DOHH2 (cell line): ENCODE data around the gene BRAP.

Experiments
- H3F3A ChIP-seq: fragments of 200-600 bp; sonication (generic), shearing (Covaris generic); 2 replicates; pipeline ENCODE4 v1.6.0; 2016; ENCODE audit warnings: antibody characterized with exemption, mild to moderate bottlenecking; ENCODE audit not compliant: control insufficient read depth, insufficient read depth
- H3K27ac ChIP-seq: fragments of 200-600 bp; sonication (generic); 2 replicates; pipeline ENCODE4 v1.5.1; 2014; ENCODE audit warnings: low read depth, mild to moderate bottlenecking, low read length, moderate library complexity
- H3K27me3 ChIP-seq: fragments of 200-600 bp; sonication (generic); 2 replicates; pipeline ENCODE4 v1.6.1; 2014; ENCODE audit warnings: mild to moderate bottlenecking, low read length, mixed read lengths; ENCODE audit not compliant: control insufficient read depth
- H3K36me3 ChIP-seq: fragments of 200-600 bp; sonication (generic); 2 replicates; pipeline ENCODE4 v1.6.1; 2014; ENCODE audit warnings: mild to moderate bottlenecking, low read length, moderate library complexity, mixed read lengths; ENCODE audit not compliant: control insufficient read depth
- H3K4me1 ChIP-seq: fragments of 200-600 bp; sonication (generic); 2 replicates; pipeline ENCODE4 v1.6.1; 2014; ENCODE audit warnings: mild to moderate bottlenecking, low read length, mixed read lengths; ENCODE audit not compliant: control insufficient read depth
- H3K4me2 ChIP-seq: fragments of 200-600 bp; sonication (generic); 2 replicates; pipeline ENCODE4 v1.6.0; 2014; ENCODE audit warnings: mild to moderate bottlenecking, low read length, moderate library complexity
- H3K4me3 ChIP-seq: fragments of 200-600 bp; sonication (generic); 2 replicates; pipeline ENCODE4 v1.5.1; 2014; ENCODE audit warnings: mild to moderate bottlenecking, low read length, mixed read lengths
- H3K79me2 ChIP-seq: fragments of 200-600 bp; sonication (generic); 2 replicates; pipeline ENCODE4 v1.6.1; 2014; ENCODE audit warnings: mild to moderate bottlenecking, low read length, mixed read lengths; ENCODE audit not compliant: control insufficient read depth
- H3K9me2 ChIP-seq: fragments of 200-600 bp; sonication (generic); replicated peaks from 2 replicates; pipeline ENCODE4 v1.6.1; 2014; ENCODE audit warnings: mild to moderate bottlenecking, low read length, mixed read lengths; ENCODE audit not compliant: control insufficient read depth
- H3K9me3 ChIP-seq: fragments of 200-600 bp; sonication (generic); 2 replicates; pipeline ENCODE4 v1.6.1; 2014; ENCODE audit warnings: antibody characterized with exemption, low read length, mixed read lengths; ENCODE audit not compliant: control insufficient read depth, insufficient read depth
- H4K20me1 ChIP-seq: fragments of 200-600 bp; sonication (generic); 2 replicates; pipeline ENCODE4 v1.6.0; 2014; ENCODE audit warnings: low read depth, mild to moderate bottlenecking, antibody characterized with exemption, low read length, moderate library complexity; ENCODE audit not compliant: control insufficient read depth, insufficient read depth
- CTCF ChIP-seq: fragments of 200-600 bp; sonication (generic); IDR thresholded peaks from one replicate; pipeline ENCODE4 v1.5.1; 2014; ENCODE audit warnings: antibody characterized with exemption, mild to moderate bottlenecking, low read depth, low read length; ENCODE audit not compliant: poor library complexity, severe bottlenecking
- EZH2phosphoT487 ChIP-seq: fragments of 200-600 bp; sonication (generic); IDR thresholded peaks from 2 replicates; pipeline ENCODE4 v1.6.1; 2017; ENCODE audit warnings: borderline replicate concordance, mild to moderate bottlenecking, antibody characterized with exemption, low read length, moderate library complexity, mixed read lengths

The BRAP gene

GRCh38 chr12:111650912-111651311, 34.8 kb downstream of the BRAP start:
- H3K27ac ChIP-seq, result no peak overlapping the region
- H3K4me1 ChIP-seq, result no peaks in the 10 kb centered on the region
- no peaks in the 10 kb centered on the region for H3K9me2 ChIP-seq
- no peaks in the 10 kb centered on the region for H3K79me2 ChIP-seq
- H3K27me3 ChIP-seq, result no peaks in the 10 kb centered on the region
- H3F3A ChIP-seq, result no peaks in the 10 kb centered on the region
- no peak overlapping the region for H3K4me2 ChIP-seq
- H3K9me3 ChIP-seq, result no peaks in the 10 kb centered on the region
- H4K20me1 ChIP-seq, result no peaks in the 10 kb centered on the region
- peaks cover 72% of the 10 kb centered on the region for H3K36me3 ChIP-seq
- no peak for TF ChIP-seq CTCF
- no peak for TF ChIP-seq EZH2phosphoT487
- no peak overlapping the region for H3K4me3 ChIP-seq

GRCh38 chr12:111645433-111645832, 40.3 kb downstream of the BRAP start:
- H3K27me3 ChIP-seq, result no peaks in the 10 kb centered on the region
- H3K79me2 ChIP-seq, result no peaks in the 10 kb centered on the region
- H3F3A ChIP-seq, result no peaks in the 10 kb centered on the region
- H3K36me3 ChIP-seq, result peaks cover 62% of the 10 kb centered on the region
- H3K4me2 ChIP-seq, result no peak overlapping the region
- no peaks in the 10 kb centered on the region for H3K9me2 ChIP-seq
- no peak overlapping the region for H3K27ac ChIP-seq
- no peaks in the 10 kb centered on the region for H3K4me1 ChIP-seq
- TF ChIP-seq EZH2phosphoT487, result no peak
- no peak for TF ChIP-seq CTCF
- no peaks in the 10 kb centered on the region for H3K9me3 ChIP-seq
- no peaks in the 10 kb centered on the region for H4K20me1 ChIP-seq
- no peak overlapping the region for H3K4me3 ChIP-seq

GRCh38 chr12:111643427-111643826, 42.3 kb downstream of the BRAP start:
- H3K79me2 ChIP-seq, result no peaks in the 10 kb centered on the region
- TF ChIP-seq EZH2phosphoT487, result no peak
- TF ChIP-seq CTCF, result no peak
- no peaks in the 10 kb centered on the region for H3K9me3 ChIP-seq
- no peaks in the 10 kb centered on the region for H4K20me1 ChIP-seq
- H3K4me2 ChIP-seq, result no peak overlapping the region
- H3K36me3 ChIP-seq, result peaks cover 54% of the 10 kb centered on the region
- H3K9me2 ChIP-seq, result no peaks in the 10 kb centered on the region
- no peaks in the 10 kb centered on the region for H3F3A ChIP-seq
- no peak overlapping the region for H3K4me3 ChIP-seq
- no peaks in the 10 kb centered on the region for H3K4me1 ChIP-seq
- H3K27ac ChIP-seq, result no peak overlapping the region
- no peaks in the 10 kb centered on the region for H3K27me3 ChIP-seq
